ENCODE results near the gene GSG1L2.

GSG1L2 gene

GRCh38 chr17:9821921-9822320, at the start of gene GSG1L2:
GSG1L2 (minus strand) TSS chr17:9822079; CDS start chr17:9822071, 8 bp downstream.
- DNase-seq: no peak

- no peak for DNase-seq
These were observed 46.7 kb upstream of the GSG1L2 start for GRCh38 chr17:9868552-9868951.

GRCh38 chr17:9865586-9865985, 43.7 kb upstream of the GSG1L2 start:
- no peak for DNase-seq

- DNase-seq: no peak
These were observed 41.1 kb upstream of the GSG1L2 start for GRCh38 chr17:9862949-9863348.

GRCh38 chr17:9862220-9862619, 40.3 kb upstream of the GSG1L2 start:
- no peak for DNase-seq

- no peak for DNase-seq
These were observed 39.0 kb upstream of the GSG1L2 start for GRCh38 chr17:9860851-9861250.

GRCh38 chr17:9859781-9860180, 37.9 kb upstream of the GSG1L2 start:
- no peak for DNase-seq

GRCh38 chr17:9855036-9855435, 33.2 kb upstream of the GSG1L2 start:
- no peak for DNase-seq

GRCh38 chr17:9854255-9854654, 32.4 kb upstream of the GSG1L2 start:
- DNase-seq: no peak

GRCh38 chr17:9850151-9850550, 28.3 kb upstream of the GSG1L2 start:
- DNase-seq: no peak

- no peak for DNase-seq
These were observed 23.4 kb upstream of the GSG1L2 start for GRCh38 chr17:9845306-9845705.

GRCh38 chr17:9844153-9844552, 22.3 kb upstream of the GSG1L2 start:
- DNase-seq: no peak

- no peak for DNase-seq
These were observed 21.5 kb upstream of the GSG1L2 start for GRCh38 chr17:9843152-9844010.

GRCh38 chr17:9842057-9842758, 20.3 kb upstream of the GSG1L2 start:
- no peak for DNase-seq

- DNase-seq: no peak
These were observed 17.6 kb upstream of the GSG1L2 start for GRCh38 chr17:9839433-9839832.

GRCh38 chr17:9837551-9838471, 15.9 kb upstream of the GSG1L2 start:
- peak; percentile 23 for DNase-seq

- no peak for DNase-seq
These were observed 12.0 kb upstream of the GSG1L2 start for GRCh38 chr17:9833922-9834321.

GRCh38 chr17:9830711-9831110, 8.8 kb upstream of the GSG1L2 start:
- no peak for DNase-seq

GRCh38 chr17:9829343-9829742, 7.5 kb upstream of the GSG1L2 start:
- DNase-seq: no peak

- DNase-seq: no peak
These were observed 6.7 kb upstream of the GSG1L2 start for GRCh38 chr17:9828296-9829295.

- DNase-seq: no peak
These were observed 3.8 kb upstream of the GSG1L2 start, which contains the start of gene GLP2R for GRCh38 chr17:9825641-9826150. GLP2R (plus strand) TSS chr17:9825924; CDS start chr17:9826064, 140 bp downstream.

Data from HCEC 1CT (cell line).